HG03175 (cell line): ENCODE measurements around the gene ELOVL7.
"Not testable (repeated sequence)": the region's sequence is repeated elsewhere in the genome, so short reads cannot be mapped to it uniquely, and the experiment has no call there.

Experiments
- ATAC-seq: cut with Tn5 transposase; IDR thresholded peaks from one replicate; pipeline ENCODE4 v1.9.1; 2021; ENCODE audit warnings: mild to moderate bottlenecking, moderate library complexity; ENCODE audit not compliant: unreplicated experiment

ELOVL7 gene

DNA sequence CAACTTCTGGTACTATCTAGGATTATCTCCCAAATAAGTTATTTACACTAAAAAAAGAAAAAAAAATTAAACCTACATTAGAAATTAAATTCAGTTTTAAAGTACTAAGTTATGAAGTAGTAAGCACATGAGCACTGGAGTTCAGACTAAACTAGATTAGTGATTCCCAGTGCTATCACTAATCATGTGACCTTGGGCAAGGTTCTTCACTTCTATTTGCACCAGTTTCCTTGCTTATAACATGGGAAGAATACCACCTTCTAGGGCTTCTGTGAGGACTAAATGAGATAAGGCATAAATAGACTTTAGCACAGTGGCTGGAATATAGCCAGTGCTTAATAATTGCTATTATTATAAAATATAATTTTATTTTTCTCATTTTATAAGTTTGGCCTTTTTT is 10.5 kb downstream of the ELOVL7 start:
- no peak for ATAC-seq

DNA sequence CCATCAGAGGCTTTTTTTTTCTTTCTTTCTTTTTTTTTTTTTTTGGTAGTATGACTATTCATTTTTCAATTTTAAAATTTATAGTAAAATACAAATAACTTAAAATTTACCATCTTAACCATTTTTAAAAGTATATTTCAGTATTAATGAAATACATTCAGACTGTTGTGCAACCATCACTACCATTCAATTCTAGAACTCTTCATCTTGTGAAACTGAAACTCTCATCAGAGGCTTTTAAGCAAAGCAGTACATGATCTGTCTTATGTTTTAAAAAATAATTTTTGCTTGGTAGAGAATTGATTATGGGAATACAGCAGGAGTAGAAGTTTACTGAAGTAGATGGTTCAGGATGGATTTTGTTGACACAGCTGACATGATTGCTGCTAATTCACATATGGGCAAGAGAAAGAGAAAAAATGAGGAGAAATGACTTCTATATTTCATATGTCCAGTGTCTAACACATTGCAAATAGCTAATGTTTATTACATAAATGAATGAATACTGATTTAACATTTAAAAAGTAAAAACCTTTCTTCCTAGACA is 13.4 kb downstream of the ELOVL7 start:
- no peak for ATAC-seq

- no peak for ATAC-seq
Observed at GRCh38 chr5:60829490-60830266, 14.4 kb downstream of the ELOVL7 start.

GRCh38 chr5:60827201-60827600 is 16.9 kb downstream of the ELOVL7 start:
- no peak for ATAC-seq

DNA sequence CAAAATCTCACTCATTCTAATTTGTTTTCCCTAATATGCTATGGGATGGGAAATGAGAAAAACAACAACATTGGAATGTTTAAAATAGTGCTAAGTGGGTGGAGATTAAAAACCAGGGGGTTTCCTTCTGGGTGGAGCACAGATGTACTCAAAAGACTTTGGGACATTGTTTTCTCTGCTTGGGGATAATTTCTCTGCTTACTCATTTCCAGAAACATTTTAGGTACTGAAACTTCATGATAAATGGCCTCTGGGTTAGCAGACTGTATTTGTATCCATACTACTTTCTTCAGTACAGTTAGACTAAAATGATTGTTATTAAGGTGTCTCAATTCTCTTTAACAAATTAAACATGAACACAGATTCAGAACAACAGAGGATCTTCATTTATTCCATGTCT is 17.4 kb downstream of the ELOVL7 start:
- ATAC-seq: peak; percentile 68

DNA sequence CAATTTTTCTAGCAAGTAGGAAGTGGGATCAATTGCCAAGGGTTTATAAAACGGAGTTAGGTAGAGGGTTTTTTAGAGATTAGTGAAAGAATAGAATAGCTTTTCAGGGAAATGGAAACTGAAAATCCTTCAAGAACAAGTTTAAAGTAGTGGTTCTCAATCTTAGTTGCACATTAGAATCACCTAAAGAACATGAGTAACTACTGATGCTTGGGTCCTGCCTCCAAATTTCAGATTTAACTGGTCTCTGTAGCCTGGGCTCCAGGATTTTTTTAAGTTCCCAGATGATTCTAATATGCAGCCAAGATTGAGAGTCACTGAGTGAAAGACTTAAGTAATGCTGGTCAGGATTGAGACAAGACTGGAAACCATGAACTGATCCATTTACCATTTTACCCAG is 20.5 kb downstream of the ELOVL7 start:
- no peak for ATAC-seq

GRCh38 chr5:60822285-60822556 is 21.8 kb downstream of the ELOVL7 start:
- peak; percentile 44 for ATAC-seq

DNA sequence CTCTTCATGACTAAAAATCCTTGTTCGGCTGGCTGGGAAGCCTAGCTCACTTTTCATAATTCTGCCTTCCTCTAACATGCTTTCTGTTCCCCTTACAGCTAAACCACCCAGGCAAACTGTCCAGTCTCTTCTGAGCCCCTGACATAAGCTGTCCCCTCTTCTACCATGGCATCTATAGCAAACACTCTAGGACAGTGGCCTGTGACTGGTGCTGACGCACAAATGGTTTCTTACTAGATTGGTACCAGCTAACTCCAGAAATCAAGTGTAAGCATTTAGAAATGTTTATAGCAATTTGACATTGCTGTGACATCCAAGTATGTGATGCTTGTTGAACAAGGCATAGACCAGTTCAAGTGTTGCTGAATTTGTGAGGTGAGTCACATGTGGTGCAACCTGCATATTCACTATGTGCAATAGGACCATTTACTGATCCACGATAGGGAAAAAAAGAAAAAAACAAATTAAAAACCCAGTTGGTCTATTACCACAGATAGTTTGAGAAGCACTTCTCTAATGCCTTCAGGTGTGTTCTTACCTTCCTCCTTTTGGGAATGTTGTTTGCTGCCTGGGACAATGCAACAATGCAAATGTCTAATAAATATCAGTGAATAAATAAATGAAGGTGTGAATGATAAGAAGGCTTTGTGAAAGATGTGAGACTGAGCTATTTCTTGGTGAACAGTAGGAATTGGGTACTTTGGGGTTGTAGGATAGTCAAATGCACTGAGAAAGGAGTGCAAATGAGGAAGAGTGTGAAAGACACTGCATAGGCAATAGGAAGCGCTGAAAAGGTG is 22.4 kb downstream of the ELOVL7 start:
- no peak for ATAC-seq

- ATAC-seq: no peak
Observed at GRCh38 chr5:60820593-60821487, 23.2 kb downstream of the ELOVL7 start.

GRCh38 chr5:60816138-60816537 is 27.9 kb downstream of the ELOVL7 start:
- not testable (repeated sequence) for ATAC-seq

GRCh38 chr5:60814498-60814897 is 29.6 kb downstream of the ELOVL7 start:
- no peak for ATAC-seq

GRCh38 chr5:60812426-60812825 is 31.6 kb downstream of the ELOVL7 start:
- no peak for ATAC-seq

DNA sequence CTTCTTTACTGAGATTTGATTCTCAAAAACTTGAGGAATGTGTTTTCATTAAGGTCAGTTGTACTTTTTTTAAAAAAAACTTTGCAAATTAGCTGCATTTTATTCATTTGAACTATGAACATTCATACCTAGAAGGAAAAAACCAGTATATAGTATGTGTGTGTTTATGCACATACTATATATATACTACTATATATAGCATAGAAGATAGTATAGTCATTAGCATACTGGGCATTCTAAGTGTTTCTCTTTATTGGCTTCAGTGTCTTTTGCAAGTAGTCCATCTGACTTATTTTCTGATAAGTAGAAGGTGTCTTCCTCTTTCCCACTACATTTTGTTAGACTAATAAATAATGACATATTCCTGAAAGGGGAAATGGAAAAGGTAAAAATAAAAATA is 33.0 kb downstream of the ELOVL7 start:
- ATAC-seq: peak; percentile 74

DNA sequence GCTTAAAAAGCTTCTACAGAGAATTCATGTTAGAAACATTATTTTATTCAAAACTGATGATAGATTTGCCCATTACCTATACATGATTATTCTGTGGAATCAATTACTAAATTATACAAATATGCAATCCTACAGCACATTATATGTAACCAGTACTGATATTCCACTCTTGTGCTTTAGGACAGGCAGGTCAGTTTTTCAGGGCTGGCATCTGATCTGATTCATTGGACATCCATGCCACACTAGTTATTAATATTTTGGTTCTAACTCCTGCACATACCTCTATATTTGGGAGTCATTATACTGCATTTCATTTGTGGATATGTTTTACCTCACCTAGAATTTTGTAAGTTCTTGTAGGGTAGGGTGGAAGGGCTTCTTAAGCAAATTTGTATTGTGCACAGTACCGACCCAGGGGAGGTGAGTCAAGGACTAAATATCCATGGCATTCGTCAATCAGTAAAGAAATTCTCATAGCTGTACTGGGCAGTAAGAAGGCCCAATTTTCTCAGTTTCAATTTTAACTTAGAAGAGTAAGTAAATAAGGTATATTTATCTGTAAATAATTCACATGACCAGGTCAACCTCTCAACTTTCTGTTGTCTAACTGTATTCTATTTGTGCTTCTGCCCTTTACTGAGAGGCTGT is 33.5 kb downstream of the ELOVL7 start:
- ATAC-seq: peak; percentile 93

- no peak for ATAC-seq
Observed at GRCh38 chr5:60809891-60810425, 34.1 kb downstream of the ELOVL7 start.

DNA sequence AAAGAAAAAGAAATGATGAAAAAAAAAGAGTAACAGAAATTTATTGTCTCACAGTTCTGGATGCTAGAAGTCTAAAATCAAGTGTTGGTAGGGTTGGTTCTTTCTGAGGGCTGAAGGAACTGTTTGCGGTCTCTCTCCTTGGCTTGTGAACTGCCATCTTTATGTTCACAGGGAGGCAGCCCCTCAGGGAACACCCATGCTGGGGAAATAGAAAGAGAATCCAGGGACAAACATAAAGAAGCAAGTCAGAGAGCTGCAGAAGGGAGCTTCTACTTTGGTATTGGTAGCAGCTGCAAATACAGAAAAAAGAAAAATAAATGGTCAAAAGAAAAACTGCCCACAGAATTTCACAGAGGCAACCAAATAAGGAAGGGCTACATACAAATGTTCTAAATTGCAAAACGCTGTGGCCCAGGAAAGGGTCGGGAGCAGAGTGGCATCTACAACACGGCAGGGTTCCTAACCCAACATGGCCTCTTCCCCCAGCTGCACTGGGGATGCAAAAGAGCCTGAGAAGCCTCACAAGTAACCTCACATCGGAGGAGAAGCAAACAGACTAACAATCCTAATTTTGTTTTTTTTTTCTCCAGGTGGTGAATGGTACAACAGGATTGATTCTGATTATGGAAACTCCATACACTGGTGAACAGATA is 37.4 kb downstream of the ELOVL7 start:
- ATAC-seq: no peak

DNA sequence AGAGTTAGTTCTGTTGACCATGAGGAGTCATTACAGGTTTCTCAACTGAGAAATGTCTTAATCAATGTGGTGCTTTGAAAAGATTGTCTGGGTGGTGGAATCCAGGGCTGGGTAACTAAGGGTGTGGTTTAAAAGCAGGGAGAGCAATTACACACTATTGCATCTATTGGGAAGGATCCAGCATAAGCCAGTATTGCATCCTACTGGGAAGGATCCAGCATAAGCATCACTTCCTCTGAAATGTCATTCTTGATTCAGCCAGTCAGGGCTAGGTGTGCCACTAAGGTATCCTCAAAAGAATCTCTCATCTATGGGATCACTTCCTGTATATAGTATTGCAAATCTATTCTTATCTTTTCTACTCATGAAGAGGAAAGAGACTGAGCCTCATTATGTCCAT is 38.6 kb downstream of the ELOVL7 start:
- ATAC-seq: no peak

DNA sequence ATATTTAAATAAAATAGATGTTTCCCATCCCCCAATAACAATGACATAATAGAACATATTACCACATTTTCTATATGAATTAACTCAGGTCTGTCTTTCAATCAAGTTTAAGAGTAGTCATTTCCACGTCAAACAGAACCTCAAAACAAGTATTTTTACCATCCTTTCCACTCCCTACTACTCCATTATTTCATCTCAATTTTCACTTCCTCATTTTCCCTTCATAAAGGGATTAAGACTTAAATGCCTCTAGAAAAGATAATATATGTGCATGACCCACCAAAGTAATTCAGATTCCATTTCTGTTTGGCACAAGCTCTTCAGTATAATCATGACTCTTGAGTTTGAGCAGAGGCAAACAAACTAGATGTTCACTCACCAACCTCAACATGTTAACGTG is 40.4 kb downstream of the ELOVL7 start:
- ATAC-seq: no peak

- no peak for ATAC-seq
Observed at GRCh38 chr5:60802986-60803385, 41.1 kb downstream of the ELOVL7 start.

DNA sequence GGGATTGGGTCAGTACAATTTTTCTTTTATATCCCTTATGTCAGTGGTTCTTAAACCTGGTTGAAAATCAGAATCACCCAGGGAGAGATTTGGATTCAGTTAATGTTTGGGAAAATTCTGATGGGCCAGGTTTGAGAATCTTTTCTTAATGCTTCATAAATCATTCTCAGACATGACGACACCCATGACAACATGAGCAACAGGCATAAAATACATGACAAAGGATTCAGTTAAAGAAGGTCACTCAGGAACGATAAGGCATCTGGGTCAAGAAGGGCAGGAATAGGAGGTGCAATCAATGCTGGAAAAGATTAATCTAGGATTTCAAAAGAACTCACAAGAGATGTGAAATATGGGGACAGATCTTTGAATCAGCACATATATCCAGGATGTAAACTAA is 41.8 kb downstream of the ELOVL7 start:
- no peak for ATAC-seq
